Psoas muscle (tissue), 8 donors: ENCODE data around the gene GJC2. TPM values are rescaled to one million over a fixed set of nuclear protein-coding genes. Genes with fewer than 3 reads are reported as not detected.

Experiments used
- ATAC-seq, 4 donors: fragments of 200-7000 bp; cut with Tn5 transposase; one replicate each; pipeline ENCODE4 v1.9.1; 2020; ENCODE audit warnings: moderate library complexity in 3 of 4, mild to moderate bottlenecking in 2 of 4
- DNase-seq, 2 donors: peaks; one replicate each; pipeline ENCODE4 v3.0.0-alpha.2; 2020
- H3K27ac ChIP-seq: fragments of 200-600 bp; one replicate; pipeline ENCODE4 v1.8.0; 2022
- H3K27me3 ChIP-seq, 3 donors: fragments of 200-600 bp in 1 of 3; one replicate each; pipeline versions ENCODE4 v1.6.1 to v1.8.0; 2013 to 2022; ENCODE audit warnings: low read length in 2 of 3, mild to moderate bottlenecking in 2 of 3, moderate library complexity in 1 of 3; ENCODE audit not compliant: insufficient read depth in 3 of 3
- H3K36me3 ChIP-seq, 2 donors: fragments of 200-600 bp in 1 of 2; one replicate each; pipeline versions ENCODE4 v1.6.1 to v1.8.0; 2013 to 2022; ENCODE audit warnings: low read depth in 1 of 2, mild to moderate bottlenecking in 1 of 2, moderate library complexity in 1 of 2; ENCODE audit not compliant: insufficient read depth in 1 of 2
- H3K4me1 ChIP-seq: fragments of 200-600 bp; one replicate; pipeline ENCODE4 v1.8.0; 2022
- H3K4me3 ChIP-seq: fragments of 200-600 bp; one replicate; pipeline ENCODE4 v1.8.0; 2022; ENCODE audit warnings: mild to moderate bottlenecking
- H3K9me3 ChIP-seq: fragments of 200-600 bp; one replicate; pipeline ENCODE4 v1.8.0; 2022
- CTCF ChIP-seq: fragments of 200-600 bp; IDR thresholded peaks from one replicate; pipeline ENCODE4 v1.8.0; 2022; ENCODE audit warnings: antibody characterized with exemption
- WGBS, 3 donors: extraction: QIAGEN DNeasy Blood & Tissue Kit; methylation state at CpG; one replicate each; pipeline versions ENCODE4 v1.1.6 to v1.1.7; 2013; 5-methylcytosine and 5-hydroxymethylcytosine counted together
- intact Hi-C, 2 donors: fragments of 100-400 bp; cut with DNase I; formaldehyde crosslinking; loops; one replicate each; pipeline versions ENCODE4 v1.11.0 to v1.14.2; 2022
- polyA plus RNA-seq, 3 donors: library from polyadenylated mRNA; stranded (reverse); fragments of 200-250 nt; gene quantifications; one replicate each; pipeline ENCODE4 v1.2.3, GENCODE V29; 2013
- total RNA-seq, 4 donors: library from RNA; stranded (reverse); fragmentation: NEBNext Ultra II Directional in 2 of 4; extraction: Animal tissue kit (Norgen Biotek cat#: 25700) in 2 of 4; gene quantifications; one replicate each; pipeline versions ENCODE4 v1.2.1 to v1.2.4, GENCODE V29; 2021 to 2023
- donor health status: healthy with polysubstance abuse.
- donor health status: DM: no; HTN: no; CAD: no; lungs with moderate emphysema.
- donor health status: Bipolar disorder and iron deficiency.
- donor health status: healthy.
- donor health status: DM: yes; HTN: yes; CAD: no.
- donor health status: DM: no; HTN: no; CAD: no.
- donor health status: DM: no; HTN: no; CAD: no.
- donor health status: DM: yes; HTN: yes; CAD: no.

The GJC2 gene
- total and polyA plus RNA-seq, 7 donors = 0.19 to 0.92 (median 0.40) TPM

GRCh38 chr1:228168563-228169270 lies 19.0 kb downstream of the GJC2 start:
- H3K27ac ChIP-seq = peak overlapping the region; percentile 0
- ATAC-seq (no peak), DNase-seq (peak in 1 of 2 donors; percentile 24)
- H3K4me1 ChIP-seq = peaks cover 22% of the 10 kb centered on the region
- H3K4me3 ChIP-seq = no peak overlapping the region
- H3K27me3 ChIP-seq = no peaks in the 10 kb centered on the region
- TF ChIP-seq CTCF = no peak
- H3K36me3 ChIP-seq = no peaks in the 10 kb centered on the region
- WGBS, 3 donors = 73 to 82% (median 81%) methylated on average over 12 of the region's 12 CpGs
- intact Hi-C loops = loop anchor here in 1 of 2 donors (5.0 kb wide), 1 partner anchor 36 kb away; no protein-coding TSS in a partner anchor
- H3K9me3 ChIP-seq = no peaks in the 10 kb centered on the region

DNA sequence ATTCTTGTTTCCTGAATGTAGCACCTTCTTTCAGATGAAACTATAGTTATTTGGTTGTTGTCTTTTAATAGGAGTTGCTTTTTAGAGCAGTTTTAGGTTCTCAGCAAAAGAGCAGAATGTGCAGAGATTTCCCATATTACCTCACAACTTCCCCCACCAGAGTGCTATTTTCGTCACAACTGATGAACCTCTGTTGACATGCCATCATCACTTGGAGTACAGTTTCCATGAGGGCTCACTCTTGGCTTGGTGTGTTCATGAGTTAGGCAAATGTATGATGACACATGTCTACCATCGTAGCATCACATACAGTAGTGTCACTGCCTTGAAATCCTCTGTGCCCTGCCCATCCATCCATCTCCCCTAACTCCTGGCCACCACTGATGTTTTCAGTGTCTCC lies 19.6 kb downstream of the GJC2 start:
- DNase-seq (peak in 1 of 2 donors; percentile 3), ATAC-seq (no peak)
- H3K36me3 ChIP-seq = no peaks in the 10 kb centered on the region
- TF ChIP-seq CTCF = no peak
- 76 to 80% (median 77%) methylated on average over 2 of the region's 2 CpGs for WGBS, 3 donors
- H3K27me3 ChIP-seq = no peaks in the 10 kb centered on the region
- no peak overlapping the region for H3K4me3 ChIP-seq
- no peaks in the 10 kb centered on the region for H3K9me3 ChIP-seq
- intact Hi-C loops = loop anchor here in 1 of 2 donors (5.0 kb wide), 1 partner anchor 37 kb away; no protein-coding TSS in a partner anchor
- H3K4me1 ChIP-seq = peaks cover 19% of the 10 kb centered on the region
- peak overlapping the region; percentile 0 for H3K27ac ChIP-seq

DNA sequence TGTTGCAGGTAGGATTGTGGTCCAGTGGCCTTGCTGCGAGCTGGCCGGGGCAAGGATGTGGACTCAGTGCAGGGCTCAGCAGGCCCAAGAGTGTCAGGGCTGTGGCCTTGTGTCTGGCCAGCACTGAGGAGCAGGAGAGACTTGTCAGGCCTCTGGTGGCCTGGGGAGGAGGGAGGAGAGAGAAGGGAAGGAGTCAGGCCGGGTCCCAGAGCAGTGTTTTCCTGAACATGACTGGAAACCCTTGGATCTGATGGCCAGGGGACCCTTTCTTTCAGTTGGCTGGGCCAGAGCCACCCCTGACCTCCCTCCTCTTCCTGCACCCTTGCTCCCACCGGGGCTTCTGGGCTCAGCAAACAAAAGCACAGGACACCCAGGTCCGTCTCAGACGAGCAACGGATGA lies 20.9 kb downstream of the GJC2 start:
- H3K27me3 ChIP-seq = no peaks in the 10 kb centered on the region
- peaks cover 0 to 10% of the 10 kb centered on the region in 2 donors for H3K36me3 ChIP-seq
- no peak for TF ChIP-seq CTCF
- 84 to 90% (median 88%) methylated on average over 7 of the region's 7 CpGs for WGBS, 3 donors
- peak overlapping the region; percentile 10 for H3K27ac ChIP-seq
- ATAC-seq (no peak), DNase-seq (peak in 1 of 2 donors; percentile 34)
- intact Hi-C loops = no loop called here
- no peaks in the 10 kb centered on the region for H3K9me3 ChIP-seq
- peaks cover 12% of the 10 kb centered on the region for H3K4me1 ChIP-seq
- no peak overlapping the region for H3K4me3 ChIP-seq

DNA sequence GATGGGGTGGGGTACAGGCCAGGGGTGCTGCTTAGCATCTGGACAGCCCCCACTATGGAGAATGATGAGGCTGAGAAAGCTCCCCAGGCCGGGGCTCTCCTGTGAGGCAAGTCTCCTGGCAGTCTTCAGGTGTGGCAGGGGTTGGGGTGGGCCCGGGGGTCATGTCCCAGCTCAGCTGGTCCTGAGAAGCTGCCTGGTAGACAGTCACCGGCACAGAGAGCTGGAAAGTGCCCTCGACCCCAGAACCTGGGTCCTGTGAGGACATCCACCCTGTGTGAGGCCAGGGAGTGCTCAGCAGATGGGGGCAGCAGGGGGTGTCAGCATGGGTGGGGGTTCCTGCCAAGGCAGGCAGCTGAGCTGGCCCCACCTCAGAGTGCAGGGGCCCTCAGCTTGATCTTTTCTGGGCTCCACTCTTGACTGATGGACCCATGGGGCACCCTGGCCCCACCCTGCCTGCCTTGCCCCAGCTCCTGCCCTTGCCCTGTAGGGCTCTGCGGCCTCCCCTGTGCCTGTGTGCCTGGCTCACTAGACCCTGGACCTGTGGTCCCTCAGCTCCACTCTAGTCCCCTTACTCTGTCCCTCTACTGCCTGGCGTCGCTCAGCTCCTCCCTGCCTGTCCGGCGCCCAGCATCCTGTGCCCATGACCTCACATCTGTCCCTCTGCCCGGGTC lies 21.6 kb downstream of the GJC2 start:
- H3K27me3 ChIP-seq = no peaks in the 10 kb centered on the region
- H3K9me3 ChIP-seq = no peaks in the 10 kb centered on the region
- peaks cover 0 to 12% of the 10 kb centered on the region in 2 donors for H3K36me3 ChIP-seq
- ATAC-seq = no peak
- intact Hi-C loops = no loop called here
- TF ChIP-seq CTCF = no peak
- no peak overlapping the region for H3K4me3 ChIP-seq
- H3K4me1 ChIP-seq = peaks cover 12% of the 10 kb centered on the region
- WGBS, 3 donors = 76 to 85% (median 78%) methylated on average over 9 to 10 of the region's 10 CpGs
- H3K27ac ChIP-seq = no peak overlapping the region
- DNase-seq = peak in 1 of 2 donors; percentile 56
